LHCN-M2 (cell line): ENCODE measurements around the gene MRPL43. TPM values are rescaled to one million over a fixed set of nuclear protein-coding genes. Genes with fewer than 3 reads are reported as not detected.
A peak's percentile ranks its signal among the peaks of the same experiment; 100 is the strongest.
"Not testable (repeated sequence)": the region's sequence is repeated elsewhere in the genome, so short reads cannot be mapped to it uniquely, and the experiment has no call there.

Source experiments
- DNase-seq: peaks from one replicate; pipeline ENCODE4 v3.0.0-alpha.2; 2012; ENCODE audit warnings: low read depth
- total RNA-seq: library from RNA; depleted of rRNA; stranded (reverse); fragments of >200 nt; gene quantifications from 2 replicates; pipeline ENCODE4 v1.2.3, GENCODE V29; 2014

Gene MRPL43
- total RNA-seq, 1 experiment from 2014 or later = 83.7 TPM

DNA sequence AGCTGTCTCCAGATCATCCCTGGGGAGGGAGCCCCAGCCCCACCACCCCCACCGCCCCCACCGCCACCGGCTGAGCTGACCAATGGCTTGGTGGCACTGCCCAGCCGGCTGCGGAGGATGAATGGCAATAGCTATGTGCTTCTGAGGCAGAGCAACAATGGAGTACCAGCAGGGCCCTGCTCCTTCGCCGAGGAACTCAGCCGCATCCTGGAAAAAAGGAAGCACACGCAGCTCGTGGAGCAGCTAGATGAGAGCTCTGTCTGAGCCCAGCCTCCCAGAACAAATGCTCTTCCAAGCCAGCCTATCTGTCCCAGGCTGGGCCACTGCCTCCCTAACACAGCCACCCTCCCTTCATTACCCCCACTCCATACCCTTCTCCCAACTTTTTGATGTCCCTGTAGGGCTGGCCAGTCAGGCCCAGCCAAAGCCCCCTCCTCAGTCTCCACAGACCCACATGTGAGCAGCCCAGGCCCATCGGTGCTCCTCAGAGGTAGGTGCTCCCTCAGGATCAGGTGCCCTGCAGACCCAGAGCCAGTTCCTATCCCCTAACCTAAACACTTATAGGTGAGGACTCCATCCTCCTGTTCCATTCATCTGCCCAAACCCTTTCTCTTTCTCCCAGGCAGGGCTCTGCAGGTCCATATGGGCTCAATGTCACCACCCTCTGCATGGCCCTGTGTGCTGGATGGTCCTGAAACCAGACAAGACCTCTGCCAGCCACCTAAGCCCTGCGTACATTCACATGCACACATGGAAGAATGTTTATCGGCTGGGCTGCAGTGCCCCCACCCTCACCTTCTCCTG lies 3.2 kb downstream of the MRPL43 start:
- DNase-seq = no peak

DNA sequence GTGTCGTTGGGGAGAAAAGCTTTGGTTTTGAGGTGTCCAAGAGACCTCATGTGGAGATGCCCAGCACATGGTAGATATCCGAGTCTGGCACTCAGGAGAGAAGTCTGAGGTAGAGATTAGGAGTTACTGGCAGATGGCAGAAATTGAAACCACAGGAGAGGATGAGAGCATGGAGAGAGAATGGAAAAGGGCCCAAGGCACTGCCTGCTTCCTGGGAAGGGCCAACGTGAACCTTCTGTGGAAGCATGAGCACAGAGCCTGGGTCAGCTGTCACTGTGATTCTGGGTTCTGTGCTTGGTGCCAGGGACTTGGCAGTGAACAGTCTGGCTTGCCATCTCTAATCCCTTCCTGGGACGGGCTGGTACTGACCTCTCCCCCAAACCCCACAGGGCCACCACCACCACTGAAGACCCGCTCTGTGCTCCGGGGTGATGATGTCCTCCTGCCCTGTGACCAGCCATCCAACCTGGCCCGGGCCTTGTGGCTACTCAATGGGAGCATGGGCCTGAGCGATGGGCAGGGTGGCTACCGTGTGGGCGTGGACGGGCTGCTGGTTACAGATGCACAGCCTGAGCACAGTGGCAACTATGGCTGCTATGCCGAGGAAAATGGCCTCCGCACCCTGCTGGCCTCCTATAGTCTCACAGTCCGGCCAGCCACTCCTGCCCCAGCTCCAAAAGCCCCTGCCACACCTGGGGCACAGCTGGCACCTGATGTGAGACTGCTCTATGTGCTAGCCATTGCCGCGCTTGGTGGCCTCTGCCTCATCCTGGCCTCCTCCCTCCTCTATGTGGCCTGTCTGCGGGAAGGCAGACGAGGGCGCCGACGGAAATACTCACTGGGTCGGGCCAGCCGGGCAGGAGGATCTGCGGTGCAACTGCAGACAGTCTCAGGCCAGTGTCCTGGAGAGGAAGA lies 4.1 kb downstream of the MRPL43 start:
- DNase-seq = no peak

DNA sequence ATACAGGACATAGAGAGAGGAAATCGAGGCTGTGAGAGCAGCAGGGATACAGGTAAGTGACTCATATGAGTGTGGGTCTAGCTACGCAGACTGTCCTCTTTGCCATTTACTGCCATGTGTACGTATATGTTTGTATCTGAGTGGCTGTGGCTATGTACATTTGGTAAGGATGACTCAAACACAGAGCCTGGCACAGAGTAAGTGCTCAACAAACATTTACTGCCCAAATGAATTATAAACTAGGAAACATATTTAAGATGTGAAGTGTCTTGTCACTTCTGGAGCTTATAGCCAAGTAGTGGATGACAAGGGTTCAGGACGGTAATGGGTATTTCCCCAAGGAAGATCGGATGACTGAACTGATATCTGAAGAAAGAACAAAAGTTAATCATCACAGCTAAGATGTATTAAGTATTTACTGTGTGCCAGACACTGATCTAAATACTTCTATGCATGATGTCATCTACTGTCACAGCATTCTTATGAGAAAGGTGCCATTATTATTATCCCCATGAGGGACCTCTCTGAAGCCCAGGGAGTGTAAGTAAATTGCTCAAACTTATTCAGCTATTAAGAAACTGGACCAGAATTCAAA lies 6.0 kb downstream of the MRPL43 start:
- no peak for DNase-seq

DNA sequence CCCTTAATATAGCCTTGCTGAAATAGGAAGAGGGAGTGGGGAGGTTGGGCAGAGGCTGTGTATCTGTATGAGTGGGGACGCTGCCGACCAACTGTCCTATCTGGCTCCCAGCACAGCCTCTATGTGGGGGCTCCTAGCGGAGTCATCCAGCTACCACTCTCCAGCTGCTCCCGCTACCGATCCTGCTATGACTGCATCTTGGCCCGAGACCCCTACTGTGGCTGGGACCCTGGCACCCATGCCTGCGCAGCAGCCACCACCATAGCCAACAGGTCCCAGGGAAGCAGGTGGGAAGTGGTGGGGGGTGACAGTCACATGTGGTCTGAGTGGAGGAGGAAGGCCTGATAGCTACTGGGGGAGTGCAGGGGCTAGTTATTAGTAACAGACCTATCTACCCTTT lies 6.6 kb downstream of the MRPL43 start:
- no peak for DNase-seq

DNA sequence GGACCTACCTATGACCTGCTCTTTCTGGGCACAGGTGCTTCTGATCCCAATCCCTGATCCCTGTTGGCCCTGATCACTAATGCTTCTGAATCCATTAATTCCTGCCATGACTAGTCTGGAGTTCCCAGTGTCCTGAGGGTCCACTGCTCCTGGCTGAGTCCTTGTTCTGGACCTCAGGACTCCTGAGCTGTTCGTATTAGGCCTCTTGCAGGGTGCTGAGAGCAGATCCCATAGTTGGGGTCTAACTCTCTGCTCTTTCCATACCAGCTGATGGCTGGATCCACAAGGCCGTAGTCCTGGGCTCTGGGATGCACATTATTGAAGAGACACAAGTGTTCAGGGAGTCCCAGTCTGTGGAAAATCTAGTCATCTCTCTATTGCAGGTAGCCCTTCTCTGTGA lies 7.0 kb downstream of the MRPL43 start:
- DNase-seq = no peak

DNA sequence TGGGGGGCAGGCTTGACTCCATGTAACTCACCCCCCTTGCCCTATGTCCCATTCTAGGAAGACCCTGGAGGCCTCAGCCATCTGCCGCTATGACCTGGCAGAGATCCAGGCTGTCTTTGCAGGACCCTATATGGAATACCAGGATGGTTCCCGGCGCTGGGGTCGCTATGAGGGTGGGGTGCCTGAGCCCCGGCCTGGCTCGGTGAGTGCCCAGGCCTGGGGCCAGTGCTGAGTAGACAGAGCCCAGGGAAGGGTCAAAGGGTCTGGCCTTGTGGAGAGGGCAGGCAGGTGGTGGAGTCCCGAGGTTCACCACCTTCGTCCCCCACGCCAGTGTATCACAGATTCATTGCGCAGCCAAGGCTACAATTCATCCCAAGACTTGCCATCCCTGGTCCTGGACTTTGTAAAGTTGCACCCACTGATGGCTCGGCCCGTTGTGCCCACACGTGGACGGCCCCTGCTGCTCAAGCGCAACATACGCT lies 7.5 kb downstream of the MRPL43 start:
- no peak for DNase-seq

DNA sequence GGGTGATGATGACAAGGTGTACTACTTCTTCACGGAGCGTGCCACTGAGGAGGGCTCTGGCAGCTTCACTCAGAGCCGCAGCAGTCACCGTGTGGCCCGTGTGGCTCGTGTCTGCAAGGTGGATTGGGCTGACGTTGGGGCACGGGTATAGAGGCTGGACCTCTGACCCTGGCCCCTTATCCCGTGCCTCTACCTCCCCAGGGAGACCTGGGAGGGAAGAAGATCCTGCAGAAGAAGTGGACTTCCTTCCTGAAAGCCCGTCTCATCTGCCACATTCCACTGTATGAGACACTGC lies 8.4 kb downstream of the MRPL43 start:
- no peak for DNase-seq

DNA sequence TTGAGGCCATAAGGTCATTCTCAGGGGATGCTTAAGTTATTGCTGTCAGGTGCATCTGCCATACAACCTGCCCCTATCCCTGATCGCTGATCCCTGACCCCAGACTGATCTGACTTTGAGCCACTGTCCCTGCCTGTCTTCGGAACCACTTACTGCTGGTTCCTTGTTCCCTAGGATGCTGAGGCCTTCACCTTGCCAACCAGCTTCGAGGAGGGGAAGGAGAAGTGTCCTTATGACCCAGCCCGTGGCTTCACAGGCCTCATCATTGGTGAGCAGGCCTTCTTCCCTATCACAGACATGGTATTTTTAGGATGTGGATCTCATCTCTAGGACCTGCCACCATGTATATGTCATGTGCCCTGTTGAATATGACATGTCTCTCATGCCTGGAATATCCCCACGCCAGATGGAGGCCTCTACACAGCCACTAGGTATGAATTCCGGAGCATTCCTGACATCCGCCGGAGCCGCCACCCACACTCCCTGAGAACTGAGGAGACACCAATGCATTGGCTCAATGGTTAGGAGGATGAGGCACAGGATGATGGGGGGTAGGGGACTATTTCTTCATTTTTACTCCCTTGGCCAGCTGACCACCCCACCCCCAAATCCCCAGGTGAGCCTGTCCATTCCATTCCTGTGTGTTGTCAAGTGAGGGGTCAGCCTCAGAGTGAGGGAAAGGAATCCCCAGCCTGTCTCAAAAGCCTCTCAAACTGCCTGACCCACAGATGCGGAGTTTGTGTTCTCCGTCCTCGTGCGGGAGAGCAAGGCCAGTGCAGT lies 9.0 kb downstream of the MRPL43 start:
- DNase-seq = no peak

DNA sequence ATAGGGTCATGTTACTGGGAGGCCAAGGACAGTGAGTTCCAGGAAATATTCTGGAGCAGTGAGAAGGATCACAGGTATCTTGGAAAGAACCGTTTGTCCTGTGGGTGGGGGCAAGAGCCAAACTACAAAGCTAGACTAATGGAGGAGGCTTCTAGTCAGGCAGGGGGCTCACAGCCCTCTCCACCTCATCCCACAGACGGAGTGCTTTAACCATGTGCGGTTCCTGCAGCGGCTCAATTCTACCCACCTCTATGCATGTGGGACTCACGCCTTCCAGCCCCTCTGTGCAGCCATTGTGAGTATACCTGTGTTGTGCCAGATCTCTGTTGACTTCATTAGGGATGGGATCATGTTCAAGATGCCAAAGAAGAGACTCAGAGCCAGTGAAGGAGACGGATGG lies 9.9 kb downstream of the MRPL43 start:
- no peak for DNase-seq

DNA sequence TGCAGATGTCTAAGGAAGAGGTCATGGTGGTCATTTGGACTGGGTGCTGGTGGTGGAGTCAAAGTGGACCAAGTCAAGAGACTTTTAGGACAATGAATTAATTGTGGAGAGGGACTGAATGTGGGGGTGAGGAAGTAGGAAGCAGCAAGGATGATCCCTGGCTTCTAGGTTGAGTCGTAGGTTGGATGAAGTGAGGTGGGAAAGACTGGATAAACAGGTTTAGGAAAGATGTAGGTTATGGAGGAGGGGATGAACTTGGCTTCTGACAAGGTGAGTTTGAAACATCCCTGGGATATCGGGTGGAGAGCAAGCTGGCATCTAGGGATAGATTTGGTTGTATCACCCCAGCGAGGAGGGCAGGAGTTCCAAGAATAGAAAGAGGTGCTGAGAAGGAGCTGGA lies 10.4 kb downstream of the MRPL43 start:
- no peak for DNase-seq

DNA sequence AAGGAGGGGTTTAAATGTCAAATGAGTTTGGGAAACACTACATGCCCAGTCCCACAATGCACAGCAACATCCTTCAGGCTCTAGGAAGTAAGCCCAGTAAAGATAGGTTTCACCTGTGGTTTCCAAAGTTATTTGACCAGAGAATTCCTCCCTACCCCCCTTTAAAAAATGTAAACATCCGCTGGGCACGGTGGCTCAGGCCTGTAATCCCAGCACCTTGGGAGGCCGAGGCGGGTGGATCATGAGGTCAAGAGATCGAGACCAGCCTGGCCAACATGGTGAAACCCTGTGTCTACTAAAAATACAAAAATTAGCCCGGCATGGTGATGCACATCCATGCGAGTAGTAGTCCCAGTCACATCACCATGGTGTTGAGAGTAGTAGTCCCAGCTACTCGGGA lies 11.9 kb downstream of the MRPL43 start:
- not testable (repeated sequence) for DNase-seq

DNA sequence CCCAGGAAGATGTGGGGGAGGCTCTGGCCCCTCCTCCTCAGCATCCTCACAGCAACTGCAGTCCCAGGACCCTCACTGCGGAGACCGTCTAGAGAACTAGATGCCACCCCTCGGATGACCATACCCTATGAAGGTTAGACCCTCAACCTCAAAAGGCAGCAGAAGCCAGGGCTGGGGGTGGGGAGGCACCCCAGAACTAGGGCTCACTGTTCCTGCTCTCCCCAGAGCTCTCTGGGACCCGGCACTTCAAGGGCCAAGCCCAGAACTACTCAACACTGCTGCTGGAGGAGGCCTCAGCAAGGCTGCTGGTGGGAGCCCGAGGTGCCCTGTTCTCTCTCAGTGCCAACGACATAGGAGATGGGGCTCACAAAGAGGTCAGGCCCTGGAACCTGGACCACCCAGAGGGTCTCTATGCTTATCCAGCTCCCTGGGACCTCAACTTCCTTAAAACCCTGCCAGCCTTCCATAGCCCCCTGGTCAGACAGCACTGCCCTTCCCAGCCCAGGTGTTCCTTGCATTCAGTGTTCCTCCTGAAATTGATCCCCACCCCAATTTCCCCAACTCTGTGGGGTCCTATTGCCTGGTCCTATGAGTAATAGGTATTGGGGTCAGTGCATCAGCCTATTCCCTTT lies 14.3 kb downstream of the MRPL43 start:
- DNase-seq = no peak

DNA sequence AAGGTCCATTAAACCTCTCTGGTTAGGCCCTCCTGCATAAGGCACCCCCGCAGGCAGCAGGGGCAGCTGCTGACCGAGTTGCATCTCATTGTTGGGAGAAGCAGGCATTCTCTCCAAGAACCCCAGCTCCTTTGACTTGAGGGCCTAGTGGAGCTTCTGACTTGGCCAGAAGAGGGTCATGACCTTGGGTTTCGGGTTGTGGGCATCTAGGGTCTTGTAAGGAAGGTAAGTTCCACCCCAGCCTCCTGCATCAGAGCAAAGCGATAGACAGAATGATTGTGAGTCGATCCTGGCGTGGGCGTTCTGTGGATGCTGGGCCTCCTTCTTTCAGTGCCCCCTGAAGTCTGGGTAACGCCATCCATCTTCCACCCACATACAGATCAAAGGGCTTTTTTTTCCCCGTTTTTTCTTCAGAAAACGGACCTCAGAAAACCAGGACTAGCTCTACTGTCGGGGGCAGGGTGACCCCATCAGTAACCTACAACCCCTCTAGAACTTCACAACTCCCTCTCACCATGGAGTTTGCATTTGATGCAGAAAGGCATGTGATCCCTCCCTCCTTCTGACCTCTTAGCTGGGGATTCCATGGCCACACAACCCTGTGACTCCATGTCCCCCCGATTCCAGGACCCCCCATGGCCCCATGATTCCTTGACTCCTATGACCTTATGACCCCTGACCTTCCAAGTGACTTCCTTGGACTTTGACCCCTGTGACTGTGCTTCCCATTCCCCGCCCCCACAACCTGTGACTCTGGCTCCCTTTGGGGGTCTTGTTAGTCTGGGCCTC lies 15.0 kb downstream of the MRPL43 start:
- DNase-seq = no peak

DNA sequence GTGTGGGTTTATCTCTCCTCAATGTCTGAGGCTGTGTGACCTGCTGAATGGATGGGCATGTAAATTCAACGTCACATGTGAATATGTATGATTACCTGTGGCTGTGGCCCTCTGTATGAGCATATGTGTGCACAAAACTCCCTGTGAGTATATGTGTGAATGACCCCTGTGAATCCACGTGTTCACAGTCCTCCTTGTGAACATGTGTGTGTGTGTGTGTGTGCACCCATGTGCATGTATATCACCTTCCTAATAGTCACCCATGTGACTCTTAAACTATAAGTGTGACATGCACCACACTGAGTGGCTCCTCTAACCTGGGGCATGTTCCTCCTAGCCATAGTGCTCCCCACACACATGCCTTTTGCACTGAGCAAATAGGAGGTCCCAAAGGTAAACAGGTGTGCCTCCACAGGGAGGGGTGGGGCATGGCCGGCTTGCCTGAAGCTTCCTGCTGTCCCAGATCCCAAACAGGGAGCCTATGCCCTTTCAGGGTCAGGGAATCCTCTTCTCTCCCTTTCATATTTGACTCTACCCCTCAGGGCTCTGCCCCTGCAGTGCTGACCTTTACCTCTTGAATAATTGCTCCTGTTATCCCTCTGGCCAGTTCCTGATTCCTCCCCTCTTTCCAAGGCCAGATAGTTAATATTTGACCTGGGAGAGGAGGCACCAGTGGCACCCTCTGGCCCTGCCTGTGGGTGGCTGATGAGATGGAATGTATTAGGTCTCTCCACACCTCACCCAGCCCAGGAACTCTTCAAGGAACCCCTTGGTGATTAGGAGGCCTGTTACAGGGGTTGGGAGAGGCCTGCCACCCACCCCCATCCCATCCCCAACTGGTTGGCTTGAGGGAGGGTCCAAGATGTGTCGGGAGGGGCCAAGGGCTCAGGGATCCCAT lies 16.1 kb downstream of the MRPL43 start:
- DNase-seq = no peak

DNA sequence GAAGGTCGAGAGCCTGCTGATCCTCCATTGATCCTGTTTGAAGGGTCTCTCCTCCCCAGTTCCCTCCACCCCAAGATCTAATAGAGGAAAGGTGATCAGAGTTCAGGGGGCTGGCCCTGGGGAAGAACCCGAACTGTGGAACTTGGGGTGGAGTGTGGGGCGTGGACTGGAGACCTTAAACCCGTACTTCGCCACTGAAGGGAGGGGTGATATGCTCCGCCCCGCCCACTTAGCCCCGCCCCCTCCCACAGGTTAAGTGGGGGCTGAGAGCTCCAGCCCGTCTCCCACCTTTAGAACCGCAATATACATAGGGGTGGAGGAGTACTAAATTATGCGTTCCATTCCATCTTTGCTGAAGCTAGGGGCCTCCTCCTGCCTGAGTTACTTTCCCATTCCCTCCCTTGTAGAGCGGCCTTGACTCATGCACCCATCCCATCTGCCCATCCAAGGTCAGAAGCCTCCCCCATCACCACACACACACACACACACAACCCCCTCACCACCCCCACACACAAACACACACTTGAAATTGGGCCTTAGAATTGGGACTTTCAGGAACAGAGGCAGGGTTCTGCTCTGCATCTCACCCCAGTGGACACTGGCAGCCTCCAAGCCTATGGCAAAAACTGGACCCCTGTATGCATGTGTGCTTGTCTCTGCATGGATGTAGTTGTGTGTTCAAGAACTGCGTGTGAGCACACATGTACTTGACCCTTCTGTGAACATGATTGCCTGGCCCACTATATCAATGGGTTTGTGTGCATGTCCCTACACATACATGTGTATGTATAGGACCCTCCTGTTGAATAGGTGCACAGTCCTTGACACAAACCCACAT lies 17.0 kb downstream of the MRPL43 start:
- no peak for DNase-seq

DNA sequence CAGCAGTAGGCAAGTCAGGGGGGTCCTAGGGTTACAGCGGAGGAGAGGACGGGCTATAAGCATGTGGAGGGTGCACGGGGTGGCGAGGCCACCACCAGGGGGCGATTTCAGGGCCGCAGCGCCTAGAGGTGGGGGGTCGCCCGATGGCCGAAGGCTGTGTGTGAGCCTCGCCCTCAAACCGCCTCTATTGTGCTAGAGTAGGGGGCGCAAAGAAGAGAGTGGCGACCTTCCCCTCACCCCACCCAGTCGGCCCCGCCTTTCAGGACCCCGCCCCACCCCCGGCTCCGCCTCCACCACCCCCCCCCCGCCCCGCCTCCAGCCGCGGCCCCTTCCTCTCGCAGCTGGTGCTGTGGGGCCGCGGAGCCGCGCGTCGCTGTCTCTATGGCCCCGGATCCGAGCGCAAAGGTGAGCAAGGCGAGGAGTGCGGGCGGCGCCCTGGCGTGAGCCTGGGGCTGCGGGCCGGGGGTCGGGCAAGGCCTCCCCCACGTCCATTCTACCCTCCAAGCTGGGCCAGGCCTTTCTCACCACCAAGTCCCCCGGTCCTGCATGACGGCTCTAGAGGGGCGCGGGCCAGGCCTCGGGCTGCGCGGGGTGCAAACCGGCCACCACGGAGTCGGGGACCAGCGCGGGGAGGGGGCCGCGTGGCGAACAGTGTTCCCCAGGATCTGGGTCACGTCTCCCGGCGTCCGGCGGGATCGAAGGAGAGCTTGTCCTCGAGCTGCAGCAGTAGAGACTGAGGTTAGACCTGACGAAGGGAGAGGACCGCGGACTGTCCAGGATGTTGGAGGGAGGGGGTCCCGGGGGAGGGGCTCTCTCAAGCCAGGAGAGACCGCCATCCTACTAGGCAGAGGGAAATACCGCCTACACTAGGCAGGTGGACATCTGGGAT lies 17.9 kb downstream of the MRPL43 start, which contains the start of gene SEMA4G:
Gene SEMA4G (plus strand): TSS at position 318 of the 889 bp plus-strand sequence. CDS start 3,409 bp downstream, outside the sequence.
- peak; percentile 35 for DNase-seq

DNA sequence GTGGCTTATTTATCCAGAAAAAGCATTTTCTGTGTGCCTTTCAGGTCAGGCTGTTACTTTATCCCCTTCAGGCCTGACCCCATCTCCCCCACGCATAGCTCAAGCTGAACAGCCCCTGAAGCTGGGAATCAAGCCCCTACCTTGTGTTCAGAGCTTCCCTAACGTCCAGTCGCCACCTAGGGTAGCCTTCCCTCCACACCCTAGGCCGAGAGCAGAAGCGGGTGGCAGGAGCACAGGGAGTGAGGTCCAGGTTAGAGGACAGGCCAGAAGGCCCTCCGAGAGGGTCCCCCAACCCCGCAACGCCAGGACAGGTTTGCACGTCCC lies 18.5 kb downstream of the MRPL43 start:
- no peak for DNase-seq
